PFSK-1 (cell line): ENCODE data around the gene RNF224.

Experiments used
- POLR2AphosphoS5 ChIP-seq: IDR thresholded peaks from 2 replicates; pipeline ENCODE4 v1.6.1; 2012; ENCODE audit warnings: low read depth, mild to moderate bottlenecking, control low read depth, low read length, moderate library complexity
- TAF1 ChIP-seq: IDR thresholded peaks from 2 replicates; pipeline ENCODE4 v1.6.1; 2012; ENCODE audit warnings: low read length, control low read depth, borderline replicate concordance; ENCODE audit not compliant: insufficient read depth

GRCh38 chr9:137264067-137264466, 36.8 kb downstream of the RNF224 start:
- no peak for TF ChIP-seq POLR2AphosphoS5
- TF ChIP-seq TAF1, result no peak
